ENCODE measurements around the gene CDKN2A. TPM values are rescaled to one million over a fixed set of nuclear protein-coding genes. Genes with fewer than 3 reads are reported as not detected.

Gene CDKN2A
- total RNA-seq, 1 experiment from 2014 or later = 0.35 TPM

GRCh38 chr9:21945606-21946005, 48.6 kb downstream of the CDKN2A start:
- no peak overlapping the region for H3K56ac ChIP-seq (ENCODE audit: insufficient read length, low read depth, low read length)
- no peaks in the 10 kb centered on the region for H3K79me1 ChIP-seq (ENCODE audit: insufficient read depth, low read depth, low read length, poor library complexity, severe bottlenecking)
- H3K4me2 ChIP-seq (ENCODE audit: insufficient read depth, insufficient read length, low read length) = no peak overlapping the region
- H3K4ac ChIP-seq (ENCODE audit: low read depth, low read length) = no peak overlapping the region
- DNase-seq = no peak
- H2BK5ac ChIP-seq (ENCODE audit: insufficient read length, low read length) = no peak overlapping the region
- Mint-ChIP-seq H3K9me3 (peaks cover 0 to 3% of the 10 kb centered on the region in 2 experiments; a peak in 2 of 5 replicates), H3K27ac (no peak overlapping the region), H3K4me3 (no peak overlapping the region), H3K36me3 (ENCODE audit: insufficient read depth in 1 of 3, low read depth in 3 of 3) (peaks cover 0 to 4% (median 0%) of the 10 kb centered on the region in 3 experiments; a peak in 2 of 7 replicates), H3K4me1 (no peaks in the 10 kb centered on the region), H3K27me3 (ENCODE audit: low read depth) (peaks cover 3% of the 10 kb centered on the region)
- WGBS (ENCODE audit: extremely low coverage, insufficient read length, low lambda C conversion rate) = no CpG with 5 or more reads among the region's 2 CpGs
- H2BK20ac ChIP-seq (ENCODE audit: low read depth, low read length, poor library complexity, severe bottlenecking) = no peak overlapping the region
- H2AK5ac ChIP-seq (ENCODE audit: insufficient read length, low read length) = no peak overlapping the region
- no peaks in the 10 kb centered on the region for H3K79me2 ChIP-seq (ENCODE audit: insufficient read depth, low read length)
- no peak overlapping the region for H3K23ac ChIP-seq (ENCODE audit: insufficient read length, low read depth, low read length)
- H3T11ph ChIP-seq (ENCODE audit: low read length) = no peak overlapping the region
- H4K5ac ChIP-seq (ENCODE audit: insufficient read length, low read depth, low read length) = no peak overlapping the region
- H3K27me3 ChIP-seq (ENCODE audit: insufficient read depth, low read length) = no peaks in the 10 kb centered on the region
- no peak overlapping the region for H3K27ac ChIP-seq (ENCODE audit: insufficient read length, low read depth, low read length)
- H2BK120ac ChIP-seq (ENCODE audit: low read depth, low read length, poor library complexity, severe bottlenecking) = no peak overlapping the region
- no peak overlapping the region for H4K8ac ChIP-seq (replicated peaks; ENCODE audit: insufficient read length, low read depth, low read length)
- no peak overlapping the region for H2BK15ac ChIP-seq (ENCODE audit: low read depth, low read length)
- no peak overlapping the region for H2BK12ac ChIP-seq (ENCODE audit: insufficient read length, low read depth, low read length)
- H3K9ac ChIP-seq (ENCODE audit: extremely low read depth, insufficient read length, low read length) = no peak overlapping the region
- H3K18ac ChIP-seq (ENCODE audit: insufficient read length, low read depth, low read length) = no peak overlapping the region
- H3K4me1 ChIP-seq (ENCODE audit: insufficient read depth, low read length) = no peaks in the 10 kb centered on the region
- no peaks in the 10 kb centered on the region for H3K23me2 ChIP-seq (ENCODE audit: insufficient read length, low read depth, low read length, poor library complexity, severe bottlenecking)
- no peak for TF ChIP-seq CTCF (conservative IDR thresholded peaks at IDR 0.05)
- no peak overlapping the region for H2AFZ ChIP-seq (ENCODE audit: low read length)
- no peak overlapping the region for H3K14ac ChIP-seq (ENCODE audit: insufficient read depth, low read length)
- no peak overlapping the region for H4K91ac ChIP-seq (ENCODE audit: insufficient read length, low read depth, low read length)
- H4K20me1 ChIP-seq (ENCODE audit: control insufficient read depth, insufficient read depth, insufficient read length) = no peaks in the 10 kb centered on the region
- no peaks in the 10 kb centered on the region for H3K9me3 ChIP-seq (ENCODE audit: control insufficient read depth, low read depth, low read length)

Data from H9 (cell line).